Ovary (tissue), 3 donors: ENCODE measurements around the gene MTUS2.

Source experiments
- EP300 ChIP-seq: sonication (generic); formaldehyde crosslinking; IDR thresholded peaks from one replicate; pipeline ENCODE4 v1.6.1; 2017; ENCODE audit warnings: antibody characterized with exemption
- POLR2A ChIP-seq: fragments of 450-650 bp; IDR thresholded peaks from one replicate; pipeline ENCODE4 v1.6.1; 2017; ENCODE audit warnings: antibody characterized with exemption, mild to moderate bottlenecking, moderate library complexity
- TF ChIP-seq, protein P1 (sequence below), 3 donors: fragments of 450-650 bp in 2 of 3; fragments of 200-600 bp in 1 of 3; IDR thresholded peaks; one replicate each; pipeline versions ENCODE4 v1.5.1 to v1.8.0; 2016 to 2022; ENCODE audit warnings: antibody characterized with exemption in 3 of 3, mild to moderate bottlenecking in 1 of 3
- donor health status: DM: no; HTN: no; CAD: no.

DNA sequence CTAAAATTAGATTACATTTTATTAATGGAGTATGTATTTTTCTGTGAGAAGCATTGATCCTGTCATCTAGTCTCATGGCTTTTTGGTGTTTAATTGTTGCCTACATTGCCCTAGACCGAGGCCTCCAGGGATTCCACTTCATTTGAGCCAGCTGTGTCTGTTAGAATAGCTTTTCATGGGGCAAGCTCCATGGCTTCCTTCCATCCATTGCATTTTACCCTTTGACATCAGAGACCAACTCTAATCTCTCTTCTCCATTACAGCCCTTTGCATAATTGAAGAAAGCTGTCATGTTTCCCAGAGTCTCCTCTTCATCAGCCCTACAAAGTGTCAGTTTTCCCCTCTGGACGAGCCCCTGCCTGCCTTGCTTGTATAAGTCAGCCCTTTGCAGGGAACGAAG lies 70.6 kb downstream of the MTUS2 start:
- TF ChIP-seq, protein P1, sequence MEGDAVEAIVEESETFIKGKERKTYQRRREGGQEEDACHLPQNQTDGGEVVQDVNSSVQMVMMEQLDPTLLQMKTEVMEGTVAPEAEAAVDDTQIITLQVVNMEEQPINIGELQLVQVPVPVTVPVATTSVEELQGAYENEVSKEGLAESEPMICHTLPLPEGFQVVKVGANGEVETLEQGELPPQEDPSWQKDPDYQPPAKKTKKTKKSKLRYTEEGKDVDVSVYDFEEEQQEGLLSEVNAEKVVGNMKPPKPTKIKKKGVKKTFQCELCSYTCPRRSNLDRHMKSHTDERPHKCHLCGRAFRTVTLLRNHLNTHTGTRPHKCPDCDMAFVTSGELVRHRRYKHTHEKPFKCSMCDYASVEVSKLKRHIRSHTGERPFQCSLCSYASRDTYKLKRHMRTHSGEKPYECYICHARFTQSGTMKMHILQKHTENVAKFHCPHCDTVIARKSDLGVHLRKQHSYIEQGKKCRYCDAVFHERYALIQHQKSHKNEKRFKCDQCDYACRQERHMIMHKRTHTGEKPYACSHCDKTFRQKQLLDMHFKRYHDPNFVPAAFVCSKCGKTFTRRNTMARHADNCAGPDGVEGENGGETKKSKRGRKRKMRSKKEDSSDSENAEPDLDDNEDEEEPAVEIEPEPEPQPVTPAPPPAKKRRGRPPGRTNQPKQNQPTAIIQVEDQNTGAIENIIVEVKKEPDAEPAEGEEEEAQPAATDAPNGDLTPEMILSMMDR (IDR thresholded peaks at IDR 0.05): no peak
- TF ChIP-seq POLR2A (no peak), EP300 (no peak)
